ENCODE results near the gene ITPKB. TPM values are rescaled to one million over a fixed set of nuclear protein-coding genes. Genes with fewer than 3 reads are reported as not detected.

ITPKB gene
- total RNA-seq, 1 donor from 2014 or later = 19.5 TPM

DNA sequence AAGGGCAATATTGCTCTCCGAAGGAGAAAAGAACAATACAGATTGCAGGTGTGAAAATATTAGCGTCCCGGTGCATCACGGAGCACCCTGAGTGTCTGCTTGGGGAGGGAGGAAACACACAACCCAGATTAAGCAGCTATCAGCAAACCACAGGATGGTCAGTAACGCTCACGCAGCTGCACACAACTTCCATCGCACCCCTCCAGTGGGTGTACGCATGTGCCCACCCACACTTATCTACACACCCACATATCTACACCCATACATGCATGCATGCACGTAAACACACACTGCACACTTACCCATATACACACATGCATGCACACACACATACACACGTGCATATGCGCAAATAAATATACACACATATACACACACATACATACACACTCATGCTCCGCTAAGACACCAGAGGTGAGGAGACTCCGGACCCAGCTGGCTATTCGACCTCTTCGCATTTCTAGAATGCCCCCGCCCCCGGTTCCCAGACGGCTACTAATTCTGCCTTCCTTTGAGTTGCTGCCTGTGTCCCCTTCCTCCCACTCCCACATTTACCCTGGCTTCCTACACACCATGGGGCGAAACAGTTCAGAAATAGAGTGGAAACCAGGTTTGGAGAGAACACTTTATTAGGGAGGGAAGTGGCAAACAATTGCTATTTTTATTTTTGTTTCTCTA is 26.2 kb downstream of the ITPKB start:
- intact Hi-C loops (cut with micrococcal nuclease) = no loop called here
- no peak for ATAC-seq

DNA sequence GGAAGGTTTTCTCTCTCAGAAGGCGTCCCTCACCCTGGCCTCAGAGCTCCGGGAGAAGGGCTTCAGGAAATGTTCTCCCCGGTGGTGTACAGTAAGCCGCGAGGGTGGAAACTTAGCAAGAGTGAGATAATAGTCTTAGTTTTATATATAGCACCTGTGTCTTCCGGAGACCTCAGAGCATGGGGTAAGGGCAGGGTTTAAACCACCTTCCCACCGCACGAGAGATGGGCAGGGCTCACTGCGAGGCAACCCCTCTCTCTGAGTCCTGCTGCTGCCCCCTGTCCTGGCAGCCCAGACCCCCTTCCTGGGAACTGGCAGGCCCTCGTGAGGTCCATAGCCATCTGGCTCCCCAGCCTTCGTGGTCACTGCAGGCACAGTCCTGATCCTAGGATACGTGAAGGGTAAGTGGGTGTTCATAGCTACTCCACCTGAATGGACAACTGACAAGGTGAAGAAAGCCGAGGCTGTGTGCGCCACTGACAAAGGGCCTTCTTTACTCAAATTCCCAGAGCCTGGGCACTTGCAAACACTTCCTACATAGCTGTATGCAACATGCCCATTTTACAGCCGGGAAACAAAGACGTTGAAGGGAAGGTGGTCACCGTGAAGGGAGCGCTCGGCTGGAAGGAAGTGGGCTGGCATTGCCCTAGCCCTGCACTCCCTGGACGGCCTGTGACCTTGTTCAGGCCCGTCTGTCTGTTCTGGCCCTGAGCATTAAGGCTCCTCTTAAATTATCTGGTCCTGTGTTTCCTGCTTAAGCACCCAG is 26.9 kb downstream of the ITPKB start:
- DNase-seq (no peak), ATAC-seq (peak; percentile 30)
- intact Hi-C loops (cut with micrococcal nuclease) = no loop called here

More for the DNA sequence above, 26.2 kb downstream of the ITPKB start:
- no peak for DNase-seq

DNA sequence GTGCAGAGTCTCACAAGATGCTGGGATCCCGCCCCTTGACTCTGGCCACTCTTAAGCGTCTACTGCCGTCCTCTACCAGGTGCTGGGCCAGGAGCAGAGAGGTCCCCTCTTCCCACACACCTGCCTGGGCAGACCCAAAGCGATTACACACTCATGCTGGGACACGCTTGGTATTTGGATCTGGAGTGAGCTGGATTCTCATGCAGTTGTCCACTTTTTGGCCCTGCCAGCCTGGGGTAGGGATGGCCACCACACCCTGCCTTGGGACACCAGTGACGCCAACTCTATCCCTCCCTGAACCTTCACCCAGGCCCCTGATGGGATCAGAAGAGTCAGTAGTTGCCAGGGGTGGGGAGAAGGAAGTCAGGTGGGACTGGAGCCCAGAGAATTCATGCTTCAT is 28.6 kb downstream of the ITPKB start:
- intact Hi-C loops (cut with micrococcal nuclease) = no loop called here
- ATAC-seq (no peak), DNase-seq (no peak)

DNA sequence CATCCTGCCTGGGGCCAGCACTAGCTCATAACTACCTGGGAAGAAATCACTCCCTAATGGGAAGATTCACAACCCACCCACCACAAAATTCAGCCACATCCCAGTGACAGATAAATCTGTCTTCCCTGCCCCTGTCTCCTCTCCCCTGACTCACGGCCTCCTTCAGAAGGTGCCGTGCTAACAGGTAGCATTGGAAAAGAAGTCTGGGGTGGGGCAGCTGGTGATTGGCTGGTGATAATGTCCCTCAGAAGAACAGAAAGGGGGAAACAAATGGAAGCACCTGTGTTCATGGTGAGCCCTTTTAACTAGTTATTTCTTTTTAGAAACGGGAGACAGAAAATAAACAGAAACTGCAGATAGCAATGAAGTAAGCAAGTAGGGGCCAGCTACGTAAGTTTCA is 29.1 kb downstream of the ITPKB start:
- intact Hi-C loops (cut with micrococcal nuclease) = no loop called here
- ATAC-seq (no peak), DNase-seq (no peak)

DNA sequence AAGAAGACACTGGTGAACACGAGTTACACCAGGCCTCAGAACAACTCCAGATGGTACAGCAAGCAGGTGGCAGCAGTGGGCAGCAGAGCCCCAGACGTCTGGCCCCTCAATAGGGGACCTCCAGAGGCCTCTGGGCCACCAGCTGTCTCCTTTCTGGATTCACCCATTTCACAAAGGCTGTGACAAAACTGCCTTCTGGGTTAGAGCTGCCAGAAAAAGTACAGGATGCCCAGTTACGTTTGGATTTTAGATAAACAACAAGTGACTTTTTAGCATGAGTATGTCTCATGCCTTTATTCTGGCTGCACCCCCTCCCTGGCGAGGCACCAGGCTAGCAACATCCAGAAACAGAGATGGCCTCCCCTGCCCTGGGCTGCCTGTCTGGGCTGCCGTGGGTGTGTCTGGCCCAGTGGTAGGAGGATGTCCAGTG is 30.1 kb downstream of the ITPKB start:
- no peak for DNase-seq
- intact Hi-C loops (cut with micrococcal nuclease) = no loop called here
- no peak for ATAC-seq

DNA sequence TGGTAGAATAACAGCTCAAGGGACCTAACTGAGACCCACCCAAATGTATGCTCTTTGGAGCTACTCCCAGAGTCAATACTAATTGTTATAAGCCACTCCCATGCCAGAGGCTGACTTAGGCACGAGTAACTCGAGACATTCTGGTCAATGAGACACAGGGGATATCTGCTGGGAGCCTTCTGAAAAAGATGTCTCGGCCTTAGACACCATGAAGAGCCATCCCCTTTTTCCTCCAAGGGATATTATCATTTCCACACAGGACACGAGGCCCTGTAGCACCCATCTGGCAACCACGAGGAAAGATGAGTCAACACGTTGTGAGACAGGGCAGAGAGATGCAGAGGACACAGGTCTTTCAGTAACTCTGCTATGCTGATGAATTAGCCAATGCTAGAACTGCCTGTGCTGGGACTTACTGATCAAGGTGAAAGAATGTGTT is 30.7 kb downstream of the ITPKB start:
- DNase-seq = no peak
- ATAC-seq = no peak
- intact Hi-C loops (cut with micrococcal nuclease) = no loop called here

DNA sequence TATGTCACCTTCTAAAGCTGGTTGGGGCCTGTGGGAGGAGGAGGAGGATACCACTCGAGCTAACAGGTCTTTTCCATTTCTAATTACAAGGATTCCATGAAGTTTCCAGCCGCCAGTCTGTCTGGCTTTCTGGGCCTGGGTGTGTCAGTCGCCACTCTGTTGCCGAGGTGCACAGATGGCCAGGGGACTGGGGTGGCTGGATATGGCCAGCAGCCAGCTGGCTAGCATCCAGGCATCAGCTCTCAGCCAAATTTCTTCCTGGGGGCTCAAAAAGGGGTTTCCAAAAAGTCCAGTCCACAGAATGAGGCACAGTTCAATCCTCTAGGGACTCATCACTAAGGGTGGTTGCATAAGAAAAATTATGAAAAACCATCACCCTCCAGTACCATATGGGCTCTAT is 32.4 kb downstream of the ITPKB start:
- intact Hi-C loops (cut with micrococcal nuclease) = no loop called here
- ATAC-seq (no peak), DNase-seq (no peak)

DNA sequence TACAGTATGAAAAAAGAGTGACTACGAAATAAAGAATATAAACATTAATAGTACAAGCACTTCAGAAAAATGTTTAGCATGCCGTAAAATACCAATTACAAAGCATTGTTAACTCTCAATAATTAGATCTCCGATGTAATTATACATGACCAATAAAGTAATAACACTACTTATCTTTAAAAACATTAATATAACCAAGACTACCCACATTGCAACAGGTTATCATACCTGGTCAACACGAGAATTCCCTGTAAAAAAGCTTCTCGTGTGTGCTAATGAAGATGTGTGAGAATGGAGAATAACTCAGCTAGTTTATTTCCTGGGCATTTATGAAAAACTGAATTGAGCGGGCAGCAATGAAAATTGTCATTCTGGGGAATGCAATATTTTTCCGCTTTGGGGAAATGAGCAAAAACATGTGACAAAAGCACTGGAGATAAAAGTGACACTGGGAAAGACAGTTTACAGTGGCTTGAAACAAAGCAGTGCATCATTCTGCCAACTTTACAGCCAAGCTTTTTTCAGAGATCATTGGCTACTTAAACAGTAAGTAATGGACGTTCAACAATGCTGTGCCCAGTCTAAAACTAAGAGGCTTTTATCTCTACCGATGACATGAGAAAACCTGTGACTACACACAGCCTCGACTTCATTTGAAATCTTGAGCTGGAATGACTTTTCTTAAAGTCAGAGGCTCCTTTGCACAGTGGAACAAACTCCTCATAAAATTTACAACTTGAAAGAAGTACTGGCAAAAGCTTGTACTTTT is 34.7 kb downstream of the ITPKB start:
- intact Hi-C loops (cut with micrococcal nuclease) = no loop called here
- DNase-seq = no peak
- no peak for ATAC-seq

DNA sequence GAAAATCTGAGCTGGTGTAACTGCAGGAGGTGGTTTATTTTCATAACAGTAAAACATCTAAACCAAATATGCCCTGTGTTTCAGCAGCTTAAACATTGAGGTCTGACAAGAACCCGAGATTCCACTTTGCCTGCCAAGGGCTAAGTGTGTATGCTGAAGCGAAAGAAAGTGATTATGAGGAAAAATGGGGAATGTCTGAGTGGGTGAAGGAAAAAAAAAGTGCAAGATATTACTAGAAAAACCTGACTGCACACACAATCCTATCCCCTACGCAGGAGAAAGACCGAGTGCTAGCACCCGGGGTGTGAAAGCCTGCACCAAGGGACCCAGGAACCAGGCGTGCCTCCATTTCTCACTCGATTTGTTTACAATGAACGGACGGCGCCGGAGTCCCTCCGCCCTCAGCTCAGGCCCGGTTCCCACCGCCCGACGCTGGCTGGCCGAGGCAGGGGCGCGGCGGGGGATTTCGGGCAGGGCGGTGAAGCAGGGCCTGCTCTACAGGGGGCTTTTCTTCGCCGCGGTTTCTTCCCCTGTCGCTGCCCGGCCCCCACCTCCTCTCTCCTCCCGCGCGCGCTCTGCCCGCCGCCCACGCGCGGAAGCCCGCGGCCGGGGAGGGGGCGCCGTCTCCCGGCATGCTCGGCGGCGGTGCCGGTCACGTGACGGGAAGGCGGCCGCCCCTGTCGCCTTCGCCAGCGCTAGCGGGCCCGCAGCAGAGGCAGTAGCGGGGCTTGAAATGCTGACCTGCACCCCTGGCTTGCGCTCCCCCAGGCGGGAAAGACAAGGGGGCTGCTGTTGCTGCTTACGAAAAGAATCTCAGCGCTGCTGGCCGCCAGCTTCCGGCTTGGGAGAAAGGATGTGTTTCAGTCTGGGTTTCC is 35.9 kb downstream of the ITPKB start:
- intact Hi-C loops (cut with micrococcal nuclease) = no loop called here
- DNase-seq (peak; percentile 91), ATAC-seq (peak; percentile 94)

DNA sequence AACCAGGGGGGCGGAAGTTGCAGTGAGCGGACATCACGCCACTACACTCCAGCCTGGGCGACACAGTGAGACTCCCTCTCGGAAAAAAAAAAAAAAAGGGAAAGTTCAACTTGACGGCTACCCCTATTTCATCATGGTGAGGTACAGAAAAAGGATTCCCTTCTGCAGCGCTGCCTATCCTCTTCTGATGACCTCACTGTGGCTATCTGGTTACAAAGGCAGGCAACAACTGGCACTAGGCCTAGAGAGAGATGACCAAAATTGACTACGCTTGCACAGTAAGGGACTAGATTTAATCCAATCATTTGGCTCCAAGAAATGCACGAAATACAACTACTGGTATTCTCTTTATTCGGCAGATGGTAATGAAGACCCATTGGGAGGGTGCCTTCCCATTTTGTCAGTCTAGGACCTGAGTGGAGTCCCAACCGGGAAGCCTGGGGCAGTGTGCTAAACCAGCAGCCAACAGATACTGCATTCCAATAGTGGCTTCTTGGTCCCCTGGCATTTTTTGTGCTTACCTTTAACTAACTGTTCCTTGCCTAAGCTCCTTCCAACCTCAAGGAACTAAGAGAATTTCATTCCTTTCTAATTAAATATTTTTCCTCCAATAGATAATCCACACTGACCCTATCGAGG is 36.6 kb downstream of the ITPKB start:
- DNase-seq (no peak), ATAC-seq (peak; percentile 58)
- intact Hi-C loops (cut with micrococcal nuclease) = no loop called here

DNA sequence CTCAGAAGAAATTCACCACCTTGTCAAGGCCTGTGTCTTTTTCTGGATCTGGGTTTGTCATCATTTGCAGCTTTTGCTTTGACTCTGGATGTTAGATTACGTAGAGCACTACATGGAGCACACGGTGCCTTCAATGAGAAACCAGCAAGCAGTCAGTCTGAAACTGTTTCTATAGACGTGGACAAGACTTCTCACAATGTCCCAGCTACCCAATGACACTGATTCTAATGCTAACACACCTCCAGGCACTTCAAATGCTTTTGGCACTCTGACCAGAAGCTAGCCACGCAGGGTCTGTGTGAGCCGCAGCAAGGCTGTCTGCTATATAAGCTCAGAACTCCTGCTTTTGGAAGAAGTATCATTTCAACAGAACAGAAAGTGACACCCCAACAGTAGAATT is 38.2 kb downstream of the ITPKB start:
- intact Hi-C loops (cut with micrococcal nuclease) = no loop called here
- no peak for DNase-seq
- no peak for ATAC-seq

DNA sequence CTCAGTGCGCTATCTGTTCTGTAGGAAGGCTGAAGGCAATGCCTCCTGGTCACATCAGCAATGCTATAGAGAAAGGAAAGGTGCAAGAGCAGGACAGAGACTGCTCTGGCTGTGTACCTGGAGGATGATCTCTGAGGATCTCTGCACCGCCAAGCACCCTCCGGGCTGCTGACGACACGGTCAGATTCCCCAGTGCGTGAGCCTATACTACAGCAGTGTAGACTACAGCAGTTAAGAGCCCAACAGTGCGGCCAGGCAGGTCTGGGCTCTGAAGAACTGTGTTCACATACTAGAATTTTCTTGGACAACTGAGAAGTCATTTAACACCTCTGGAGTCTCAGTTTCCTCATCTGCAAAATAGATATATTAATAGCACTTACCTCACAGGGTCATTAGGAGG is 39.9 kb downstream of the ITPKB start:
- no peak for ATAC-seq
- DNase-seq = no peak
- intact Hi-C loops (cut with micrococcal nuclease) = no loop called here

DNA sequence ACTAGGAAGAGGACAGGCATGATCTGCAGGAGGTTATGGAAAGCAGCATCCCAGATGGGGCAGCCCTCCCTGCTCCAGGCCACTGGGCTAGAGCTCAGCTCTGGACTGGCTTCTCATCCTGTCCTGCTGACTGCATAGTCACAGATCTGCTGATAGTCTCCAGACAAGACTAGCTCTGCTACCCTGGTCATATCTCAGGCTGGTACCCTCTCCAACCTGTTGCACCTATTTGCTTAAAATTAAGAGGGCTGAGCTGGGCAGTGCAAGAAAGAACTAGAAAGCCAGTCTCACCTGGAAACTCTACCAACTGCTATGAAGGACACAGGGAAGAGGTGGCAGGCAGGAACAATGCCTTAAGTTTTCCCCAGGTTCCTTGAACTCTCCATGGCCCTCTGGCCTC is 40.4 kb downstream of the ITPKB start:
- intact Hi-C loops (cut with micrococcal nuclease) = no loop called here
- ATAC-seq (no peak), DNase-seq (no peak)

DNA sequence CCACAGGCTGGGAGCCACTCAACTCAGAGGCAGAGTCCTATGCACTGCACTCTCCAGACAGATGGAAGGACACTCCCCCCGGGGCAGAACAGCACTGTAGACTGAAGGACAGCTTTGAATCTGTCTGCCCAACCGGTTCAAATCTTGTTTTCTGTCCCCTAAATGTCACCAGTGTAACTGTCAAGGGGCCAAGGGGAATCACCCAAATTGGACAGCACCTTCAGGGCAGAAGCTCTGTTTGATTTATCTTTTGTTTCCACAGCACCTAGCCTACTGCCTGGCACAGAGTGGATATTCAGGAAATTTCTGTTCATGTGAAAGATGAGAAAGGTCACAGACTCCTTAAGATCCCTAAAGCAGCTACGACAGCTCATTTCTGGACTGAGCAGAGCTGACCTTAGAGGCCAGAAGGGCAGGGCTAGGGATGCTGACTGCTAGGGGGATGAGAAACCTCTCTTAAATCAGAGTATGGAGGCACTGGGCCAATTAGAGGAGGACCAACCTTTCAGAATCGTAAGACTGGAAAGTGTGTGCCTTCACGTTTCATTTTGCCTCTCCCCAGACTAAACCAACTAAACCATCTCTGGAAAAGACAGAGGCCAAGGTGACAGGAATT is 41.0 kb downstream of the ITPKB start:
- no peak for DNase-seq
- intact Hi-C loops (cut with micrococcal nuclease) = no loop called here
- ATAC-seq = no peak

DNA sequence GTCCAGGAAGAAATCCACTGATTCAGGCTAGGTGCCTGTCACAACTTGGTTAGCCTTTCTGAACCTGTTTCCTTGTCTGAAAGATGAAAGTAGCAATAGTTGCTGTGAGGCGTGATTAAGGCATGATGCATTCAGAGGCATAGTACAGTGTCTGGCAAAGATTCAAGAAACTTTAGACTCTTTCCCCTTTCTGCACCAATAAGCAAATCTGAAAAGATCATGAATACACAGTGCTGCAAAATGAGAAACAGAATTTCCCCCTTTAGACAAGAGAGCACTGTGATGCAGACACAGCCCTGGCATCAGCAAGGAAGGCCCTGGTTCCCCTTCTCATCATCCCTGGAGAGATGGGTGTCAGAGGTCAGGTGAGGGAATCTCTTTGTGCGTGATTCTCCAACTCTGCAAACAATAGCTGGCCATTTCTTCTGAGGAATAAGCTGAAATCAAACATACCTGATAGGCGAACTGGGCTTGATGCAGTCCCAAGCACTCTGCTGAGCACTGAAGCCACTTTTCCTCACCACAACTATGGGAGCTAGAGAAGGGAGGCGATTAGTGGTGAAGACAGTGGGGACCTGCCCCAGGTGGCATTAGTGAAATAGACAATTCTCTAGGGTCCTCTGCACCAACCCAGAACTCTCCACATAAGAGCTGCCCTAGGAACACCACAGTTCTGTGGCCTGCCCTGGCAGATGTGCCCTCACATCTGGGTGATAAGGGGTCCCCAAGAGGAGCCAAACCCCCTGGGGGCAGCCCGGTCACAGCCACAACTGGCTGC is 41.7 kb downstream of the ITPKB start:
- ATAC-seq = peak; percentile 15
- intact Hi-C loops (cut with micrococcal nuclease) = no loop called here

DNA sequence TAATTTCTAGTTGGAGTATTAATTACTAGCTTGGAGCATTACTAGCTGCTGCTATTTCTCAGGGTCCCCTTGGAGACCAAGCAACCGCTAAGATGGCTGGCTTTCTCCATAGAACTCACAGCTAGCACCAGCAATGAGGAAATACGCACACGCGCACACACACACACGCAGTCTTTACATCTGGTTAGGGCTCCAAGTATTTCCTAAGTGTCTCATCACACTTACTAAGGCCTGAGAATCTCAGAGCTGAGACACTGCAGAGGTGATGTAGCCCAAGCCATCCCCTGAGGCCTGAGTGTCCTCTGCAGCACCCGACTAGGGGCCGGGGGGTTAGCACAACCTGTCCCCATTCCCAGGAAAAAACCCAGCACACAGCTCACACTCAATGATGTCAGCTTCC is 42.5 kb downstream of the ITPKB start:
- intact Hi-C loops (cut with micrococcal nuclease) = no loop called here
- DNase-seq (no peak), ATAC-seq (no peak)

More for the DNA sequence above, 41.7 kb downstream of the ITPKB start:
- DNase-seq = no peak

DNA sequence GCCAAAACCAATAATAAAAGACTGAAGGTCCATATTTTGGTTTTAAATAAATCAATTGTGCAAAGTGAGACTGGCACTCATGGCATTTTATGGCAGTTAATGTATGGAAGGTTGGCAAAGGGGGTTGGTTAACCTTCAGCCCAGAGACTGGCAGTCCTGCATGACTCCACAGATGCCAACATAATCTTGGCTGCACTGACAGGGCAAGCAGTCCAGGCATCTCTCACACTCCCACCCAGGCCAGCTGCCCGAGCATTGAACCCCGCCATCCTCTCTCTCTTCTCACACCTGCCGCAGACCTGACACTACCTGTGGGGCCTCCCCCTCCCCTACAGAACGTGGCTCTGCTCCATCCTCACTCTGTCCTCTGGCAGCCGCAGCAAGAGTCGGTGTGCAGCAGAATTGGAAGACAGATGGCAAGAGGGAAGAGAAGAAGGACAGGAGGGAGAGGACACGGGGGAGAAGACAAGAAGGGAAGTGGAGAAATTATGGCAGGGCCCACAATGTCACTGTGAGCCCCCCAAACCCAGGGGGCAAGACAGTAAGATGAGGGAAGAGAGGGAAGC is 43.7 kb downstream of the ITPKB start:
- intact Hi-C loops (cut with micrococcal nuclease) = no loop called here
- ATAC-seq (peak; percentile 57), DNase-seq (no peak)

Measured in left ventricle myocardium superior (tissue), 1 donor.